DMS153 (cell line): ENCODE results near the gene ZFP36L1.

Experiments
- DNase-seq: peaks from one replicate; lab custom pipeline; 2025; lab: John Stamatoyannopoulos, UW

Gene ZFP36L1

DNA sequence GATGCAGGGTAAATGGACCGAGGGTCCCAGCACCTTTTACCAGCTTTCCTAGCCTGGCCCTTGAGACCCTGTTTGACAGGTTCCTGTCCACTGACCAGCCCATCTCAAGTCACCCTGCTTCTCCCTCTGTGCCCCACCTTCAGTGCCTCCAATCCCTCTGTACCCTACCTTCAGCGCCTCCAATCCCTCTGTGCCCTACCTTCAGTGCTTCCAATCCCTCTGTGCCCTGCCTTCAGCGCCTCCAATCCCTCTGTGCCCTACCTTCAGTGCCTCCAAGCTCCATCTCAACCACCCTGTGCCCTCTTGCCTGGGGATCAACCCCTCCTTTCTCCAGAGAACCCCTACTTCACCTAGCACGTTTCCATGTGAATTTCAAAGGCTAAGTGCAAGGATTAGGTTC, 54.3 kb downstream of the ZFP36L1 start:
- DNase-seq, result no peak
